ENCODE results near the gene AARS1.

- TF ChIP-seq CTCF (IDR thresholded peaks at IDR 0.05): no peak
- no peak for TF ChIP-seq POLR2A (IDR thresholded peaks at IDR 0.05)
Measured at GRCh38 chr16:70257391-70257790, 31.9 kb downstream of the AARS1 start.

Measured in body of pancreas (tissue), 4 donors.